ENCODE results near the gene ACE2.

Gene ACE2

DNA sequence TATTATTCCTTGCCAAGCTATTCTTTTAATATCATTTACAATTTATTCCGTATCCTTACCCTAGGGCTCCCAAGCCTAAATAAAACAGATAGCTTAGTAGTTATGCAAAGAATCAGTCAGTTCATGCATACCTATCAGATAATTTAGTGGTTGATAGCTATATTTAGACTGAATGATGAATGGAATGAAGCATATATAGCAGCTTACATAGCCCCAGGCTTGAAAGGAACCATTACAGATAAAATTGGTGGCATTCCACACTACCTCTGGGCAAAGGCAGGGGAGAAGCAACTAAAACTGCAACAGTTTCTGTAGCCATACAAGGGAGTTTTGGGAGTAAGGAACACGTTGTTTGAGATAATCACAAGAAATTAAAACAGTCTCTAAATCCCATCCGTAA lies 2.7 kb downstream of the ACE2 start:
- no peak for TF ChIP-seq CTCF (IDR thresholded peaks at IDR 0.05; ENCODE audit: insufficient read depth, low read length, missing control alignments)
- ChIA-PET CTCF (no interaction called here), POLR2A (no interaction called here)
- DNase-seq (ENCODE audit: low read depth, low spot score), result no peak
- no peak overlapping the region for H3K4me3 ChIP-seq (ENCODE audit: low read depth, low read length)

GRCh38 chrX:15594371-15594770 lies 6.4 kb downstream of the ACE2 start:
- H3K4me3 ChIP-seq (ENCODE audit: low read depth, low read length), result no peak overlapping the region
- DNase-seq (ENCODE audit: low read depth, low spot score), result no peak
- POLR2A ChIA-PET, result no interaction called here
- TF ChIP-seq CTCF (IDR thresholded peaks at IDR 0.05; ENCODE audit: insufficient read depth, low read length, missing control alignments), result no peak
- CTCF ChIA-PET, result no interaction called here

- ChIA-PET POLR2A (no interaction called here), CTCF (interaction anchor here (1.4 kb wide), 1 partner anchor 1115 kb away, joined by 3 read pairs; no protein-coding TSS in a partner anchor)
These were observed 20.7 kb downstream of the ACE2 start for GRCh38 chrX:15579778-15580747.

DNA sequence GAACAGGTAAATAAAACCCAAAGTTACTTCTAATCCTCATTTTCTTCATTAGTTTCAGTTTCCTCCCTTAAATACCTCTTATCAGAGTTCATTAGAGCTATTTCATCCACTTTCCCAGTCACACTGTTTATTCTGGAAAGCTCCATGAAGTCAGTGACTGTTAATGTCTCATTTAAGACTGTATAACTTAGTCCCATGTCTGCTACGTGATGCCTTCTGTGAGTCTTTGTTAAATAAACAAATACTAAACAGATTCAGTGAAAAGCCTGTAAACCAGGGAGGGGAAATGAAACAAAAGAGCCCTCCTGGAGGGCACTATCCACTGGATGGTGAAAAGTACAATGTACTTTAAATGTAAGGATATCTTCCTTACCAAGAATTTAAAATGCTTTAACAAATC lies 24.7 kb downstream of the ACE2 start:
- no peak overlapping the region for H3K4me3 ChIP-seq (ENCODE audit: low read depth, low read length)
- CTCF ChIA-PET, result no interaction called here
- POLR2A ChIA-PET, result no interaction called here
- no peak for TF ChIP-seq CTCF (IDR thresholded peaks at IDR 0.05; ENCODE audit: insufficient read depth, low read length, missing control alignments)
- DNase-seq (ENCODE audit: low read depth, low spot score), result no peak

More at GRCh38 chrX:15579778-15580747, 20.7 kb downstream of the ACE2 start:
- H3K4me3 ChIP-seq (ENCODE audit: low read depth, low read length), result no peak overlapping the region
- no peak for DNase-seq (ENCODE audit: low read depth, low spot score)
- TF ChIP-seq CTCF (IDR thresholded peaks at IDR 0.05; ENCODE audit: insufficient read depth, low read length, missing control alignments), result no peak

DNA sequence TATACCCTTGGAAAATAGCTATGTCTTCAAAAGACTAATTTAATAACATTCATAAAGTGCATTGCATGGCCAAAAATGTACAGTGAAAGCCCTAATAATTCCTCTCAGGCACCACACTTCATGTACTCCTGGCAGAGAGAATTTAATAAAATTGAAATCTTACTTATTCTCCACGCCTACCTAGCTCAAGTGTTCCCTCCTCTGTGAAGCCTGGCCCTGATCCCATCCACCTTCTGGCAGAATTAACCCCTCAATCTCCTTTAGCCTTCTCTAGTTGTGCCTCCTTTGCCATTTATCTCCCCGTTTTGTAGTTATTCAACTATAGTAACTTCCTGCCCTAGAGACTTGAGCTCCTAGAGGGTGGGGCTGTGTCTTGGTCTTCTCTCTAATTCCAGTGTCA lies 26.7 kb downstream of the ACE2 start:
- CTCF ChIA-PET, result no interaction called here
- no peak for DNase-seq (ENCODE audit: low read depth, low spot score)
- no peak overlapping the region for H3K4me3 ChIP-seq (ENCODE audit: low read depth, low read length)
- no peak for TF ChIP-seq CTCF (IDR thresholded peaks at IDR 0.05; ENCODE audit: insufficient read depth, low read length, missing control alignments)
- POLR2A ChIA-PET, result no interaction called here

GRCh38 chrX:15570145-15570544 lies 30.6 kb downstream of the ACE2 start:
- DNase-seq (ENCODE audit: low read depth, low spot score), result no peak
- POLR2A ChIA-PET, result no interaction called here
- no peak for TF ChIP-seq CTCF (IDR thresholded peaks at IDR 0.05; ENCODE audit: insufficient read depth, low read length, missing control alignments)
- CTCF ChIA-PET, result no interaction called here
- no peak overlapping the region for H3K4me3 ChIP-seq (ENCODE audit: low read depth, low read length)

Measured in AG04449 (cell line).